ELF-1 (cell line): ENCODE measurements around the gene CCNY.

ENCODE experiments used
- DNase-seq: peaks from one replicate; pipeline ENCODE4 v3.0.0-alpha.2; 2016; ENCODE audit warnings: low read depth, low spot score

The CCNY gene

GRCh38 chr10:35425595-35425994 is 89.3 kb downstream of the CCNY start:
- DNase-seq: no peak

GRCh38 chr10:35426657-35427056 is 90.3 kb downstream of the CCNY start:
- no peak for DNase-seq

GRCh38 chr10:35427543-35427942 is 91.2 kb downstream of the CCNY start:
- DNase-seq: no peak

- DNase-seq: no peak
Observed at GRCh38 chr10:35428521-35428920, 92.2 kb downstream of the CCNY start.

GRCh38 chr10:35432781-35433338 is 96.6 kb downstream of the CCNY start:
- DNase-seq: no peak

- DNase-seq: no peak
Observed at GRCh38 chr10:35433851-35434426, 97.6 kb downstream of the CCNY start.

GRCh38 chr10:35434533-35434932 is 98.2 kb downstream of the CCNY start:
- no peak for DNase-seq

- no peak for DNase-seq
Observed at GRCh38 chr10:35435824-35436223, 99.5 kb downstream of the CCNY start.

GRCh38 chr10:35437829-35438228 is 101.5 kb downstream of the CCNY start:
- no peak for DNase-seq

GRCh38 chr10:35438718-35439571 is 102.6 kb downstream of the CCNY start:
- no peak for DNase-seq

GRCh38 chr10:35440016-35440415 is 103.7 kb downstream of the CCNY start:
- DNase-seq: no peak

GRCh38 chr10:35442028-35442427 is 105.7 kb downstream of the CCNY start:
- DNase-seq: no peak

GRCh38 chr10:35442592-35442991 is 106.3 kb downstream of the CCNY start:
- DNase-seq: no peak

GRCh38 chr10:35443858-35444257 is 107.5 kb downstream of the CCNY start:
- no peak for DNase-seq

- no peak for DNase-seq
Observed at GRCh38 chr10:35445150-35445884, 109.0 kb downstream of the CCNY start.

GRCh38 chr10:35446439-35446838 is 110.1 kb downstream of the CCNY start:
- DNase-seq: no peak

GRCh38 chr10:35447693-35448407 is 111.5 kb downstream of the CCNY start:
- DNase-seq: peak; percentile 92

- no peak for DNase-seq
Observed at GRCh38 chr10:35448687-35449662, 112.7 kb downstream of the CCNY start.

GRCh38 chr10:35449944-35450343 is 113.6 kb downstream of the CCNY start:
- no peak for DNase-seq
